Loucy (cell line): ENCODE results near the gene AMACR.

Source experiments
- CTCF ChIP-seq: fragments of 200-600 bp; sonication (generic); conservative IDR thresholded peaks from 2 replicates; pipeline ENCODE4 v1.5.1; 2014; ENCODE audit warnings: mild to moderate bottlenecking, antibody characterized with exemption, low read length
- EZH2phosphoT487 ChIP-seq: fragments of 200-600 bp; IDR thresholded peaks from 2 replicates; pipeline ENCODE4 v1.6.1; 2018; ENCODE audit warnings: antibody characterized with exemption, mild to moderate bottlenecking, moderate library complexity, borderline replicate concordance

DNA sequence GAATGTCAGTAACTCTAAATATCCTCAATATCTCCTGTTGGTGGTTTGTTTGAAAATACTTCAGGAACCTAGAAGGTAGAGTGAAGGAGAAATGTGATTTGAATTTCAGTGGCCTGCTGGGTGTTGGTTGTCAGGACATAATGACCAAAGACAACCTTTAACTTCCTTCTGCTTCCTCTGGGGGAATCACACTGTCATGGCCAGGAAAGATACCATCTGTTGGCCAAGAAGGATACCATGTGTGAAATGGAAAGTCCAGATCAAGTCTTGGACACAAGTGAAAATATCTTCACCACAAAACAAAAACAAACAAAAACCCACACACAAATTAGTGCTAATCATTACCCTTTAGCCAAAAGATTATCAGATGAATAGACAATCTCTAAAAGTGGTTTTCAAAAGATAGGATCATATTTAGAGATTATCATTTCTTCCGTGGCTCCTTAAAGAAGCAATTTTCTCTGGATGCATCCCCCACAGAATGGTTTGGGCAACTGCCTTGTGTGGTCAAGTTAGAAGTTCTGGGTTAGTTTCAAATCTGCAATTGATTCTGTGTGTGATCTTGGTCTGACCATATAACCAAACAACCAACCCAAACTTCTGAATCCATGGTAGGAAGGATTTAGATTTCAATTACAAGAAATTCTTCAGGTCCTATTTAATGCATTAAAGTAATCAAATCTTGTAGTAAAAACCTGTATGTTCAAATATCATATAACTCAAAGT lies 33.6 kb upstream of the AMACR start:
- TF ChIP-seq CTCF: no peak
- TF ChIP-seq EZH2phosphoT487: no peak
